WERI-Rb-1 (cell line): ENCODE results near the gene TEP1.

Experiments
- DNase-seq: peaks from one replicate; pipeline ENCODE4 v3.0.0-alpha.2; 2020
- H3K27ac ChIP-seq: fragments of 250-450 bp; sonication (Bioruptor Pico); 2 replicates; pipeline ENCODE4 v1.5.1; 2020; ENCODE audit warnings: mild to moderate bottlenecking, moderate library complexity
- H3K27me3 ChIP-seq: fragments of 250-450 bp; sonication (Bioruptor Pico); 2 replicates; pipeline ENCODE4 v1.5.1; 2021; ENCODE audit warnings: mild to moderate bottlenecking, low read depth, moderate library complexity; ENCODE audit not compliant: insufficient read depth, severe bottlenecking
- H3K36me3 ChIP-seq: fragments of 250-450 bp; sonication (Bioruptor Pico); 2 replicates; pipeline ENCODE4 v1.5.1; 2020; ENCODE audit warnings: mild to moderate bottlenecking, moderate library complexity
- H3K4me3 ChIP-seq: 2 replicates; pipeline ENCODE4 v1.5.1; 2011; ENCODE audit warnings: low read depth, mild to moderate bottlenecking, control low read depth, low read length
- H3K9me3 ChIP-seq: fragments of 250-450 bp; sonication (Bioruptor Pico); 2 replicates; pipeline ENCODE4 v1.5.1; 2021; ENCODE audit warnings: mild to moderate bottlenecking, moderate library complexity; ENCODE audit not compliant: severe bottlenecking
- TF ChIP-seq, protein P1 (sequence below): IDR thresholded peaks from 2 replicates; pipeline ENCODE4 v1.5.1; 2011; ENCODE audit warnings: low read depth, mild to moderate bottlenecking, control low read depth, inconsistent platforms, low read length

Gene TEP1

DNA sequence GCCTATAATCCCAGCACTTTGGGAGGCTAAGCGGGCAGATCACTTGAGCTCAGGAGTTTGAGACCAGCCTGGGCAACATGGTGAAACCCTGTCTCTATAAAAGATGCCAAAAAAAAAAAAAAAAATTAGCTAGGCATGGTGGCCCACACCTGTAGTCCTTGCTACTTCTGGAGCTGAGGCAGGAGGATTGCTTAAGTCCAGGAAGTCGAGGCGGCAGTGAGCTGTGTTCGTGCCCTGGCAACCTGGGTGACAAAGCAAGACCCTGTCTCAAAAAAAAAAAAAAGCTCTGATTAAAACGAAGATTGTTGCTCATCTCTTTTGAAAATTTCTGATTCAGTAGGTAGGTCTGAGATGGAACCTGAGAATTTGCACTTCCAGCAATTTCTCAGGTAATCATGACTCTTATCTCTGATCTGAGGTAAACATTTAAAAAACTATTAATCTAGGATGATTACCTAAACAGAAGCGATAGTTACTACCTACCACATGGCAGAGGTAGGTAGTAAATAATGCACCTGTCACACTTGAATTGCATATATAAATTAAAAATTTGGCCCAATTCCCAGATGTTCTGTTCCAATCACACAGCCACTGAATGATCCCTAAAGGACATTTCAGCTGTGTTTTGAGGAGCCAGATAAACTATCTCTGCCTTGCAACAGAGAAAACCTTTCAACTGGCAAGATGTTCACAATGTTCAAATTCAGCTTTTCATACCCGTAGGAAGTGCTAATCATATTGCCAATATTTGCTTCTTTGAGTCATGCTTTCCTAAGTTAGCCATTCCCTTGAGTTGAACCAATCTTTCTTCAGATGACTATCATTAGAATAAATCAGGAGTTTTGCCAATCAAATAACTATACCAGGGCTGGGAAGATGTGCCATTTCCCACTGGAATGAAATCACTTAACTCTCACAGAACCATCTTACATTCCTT, 4.2 kb upstream of the TEP1 start:
- Histone ChIP-seq H3K27me3 (no peaks in the 10 kb centered on the region), H3K4me3 (no peak overlapping the region), H3K9me3 (no peaks in the 10 kb centered on the region), H3K36me3 (no peaks in the 10 kb centered on the region), H3K27ac (no peak overlapping the region)
- TF ChIP-seq, protein P1, sequence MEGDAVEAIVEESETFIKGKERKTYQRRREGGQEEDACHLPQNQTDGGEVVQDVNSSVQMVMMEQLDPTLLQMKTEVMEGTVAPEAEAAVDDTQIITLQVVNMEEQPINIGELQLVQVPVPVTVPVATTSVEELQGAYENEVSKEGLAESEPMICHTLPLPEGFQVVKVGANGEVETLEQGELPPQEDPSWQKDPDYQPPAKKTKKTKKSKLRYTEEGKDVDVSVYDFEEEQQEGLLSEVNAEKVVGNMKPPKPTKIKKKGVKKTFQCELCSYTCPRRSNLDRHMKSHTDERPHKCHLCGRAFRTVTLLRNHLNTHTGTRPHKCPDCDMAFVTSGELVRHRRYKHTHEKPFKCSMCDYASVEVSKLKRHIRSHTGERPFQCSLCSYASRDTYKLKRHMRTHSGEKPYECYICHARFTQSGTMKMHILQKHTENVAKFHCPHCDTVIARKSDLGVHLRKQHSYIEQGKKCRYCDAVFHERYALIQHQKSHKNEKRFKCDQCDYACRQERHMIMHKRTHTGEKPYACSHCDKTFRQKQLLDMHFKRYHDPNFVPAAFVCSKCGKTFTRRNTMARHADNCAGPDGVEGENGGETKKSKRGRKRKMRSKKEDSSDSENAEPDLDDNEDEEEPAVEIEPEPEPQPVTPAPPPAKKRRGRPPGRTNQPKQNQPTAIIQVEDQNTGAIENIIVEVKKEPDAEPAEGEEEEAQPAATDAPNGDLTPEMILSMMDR: no peak
- DNase-seq: no peak

DNA sequence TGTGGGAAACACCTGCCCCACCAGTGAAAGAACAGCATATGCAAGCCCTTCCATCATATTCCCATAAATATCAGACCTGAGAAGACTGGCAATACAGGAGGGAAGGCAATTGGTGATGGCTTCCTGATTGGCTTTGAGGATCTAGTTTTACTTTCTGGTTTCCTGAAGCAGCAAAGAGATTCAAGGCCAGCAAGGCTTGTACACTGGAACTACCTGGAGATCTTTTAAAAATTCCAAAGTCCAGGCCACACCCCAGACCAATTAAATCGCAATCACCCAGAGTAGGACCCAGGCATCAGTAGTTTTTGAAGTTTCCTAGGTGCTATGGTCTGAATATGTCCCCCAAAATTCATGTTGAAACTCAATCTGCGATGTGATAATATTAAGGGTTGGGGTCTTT, 2.9 kb upstream of the TEP1 start:
- no peak overlapping the region for H3K27ac ChIP-seq
- no peak overlapping the region for H3K4me3 ChIP-seq
- H3K36me3 ChIP-seq: no peaks in the 10 kb centered on the region
- H3K9me3 ChIP-seq: no peaks in the 10 kb centered on the region
- no peak for DNase-seq
- TF ChIP-seq, protein P1: no peak
- no peaks in the 10 kb centered on the region for H3K27me3 ChIP-seq

DNA sequence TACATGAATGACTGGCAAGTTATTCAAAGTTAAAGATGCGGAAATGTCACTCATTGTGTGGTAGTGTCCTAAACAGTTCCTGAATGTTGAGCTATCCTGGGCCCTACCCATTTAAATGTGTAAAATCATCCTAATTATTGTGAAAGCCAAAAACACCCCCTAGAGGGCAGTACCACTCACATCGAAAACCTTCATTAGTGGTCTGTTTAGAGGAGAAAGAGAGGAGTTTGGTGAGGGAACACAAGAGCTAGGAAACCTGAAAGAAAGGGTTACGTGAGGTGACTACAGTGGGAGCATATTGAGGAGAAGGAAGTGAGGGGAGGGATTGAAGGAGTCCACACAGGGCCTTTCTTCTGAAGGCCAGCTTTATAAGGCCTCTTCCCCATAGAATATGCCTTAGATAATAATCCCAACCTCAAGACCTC, 2.5 kb upstream of the TEP1 start:
- Histone ChIP-seq H3K27me3 (no peaks in the 10 kb centered on the region), H3K27ac (no peak overlapping the region), H3K36me3 (no peaks in the 10 kb centered on the region), H3K4me3 (no peak overlapping the region), H3K9me3 (no peaks in the 10 kb centered on the region)
- peak; percentile 39 for DNase-seq
- TF ChIP-seq, protein P1: peak; percentile 45

DNA sequence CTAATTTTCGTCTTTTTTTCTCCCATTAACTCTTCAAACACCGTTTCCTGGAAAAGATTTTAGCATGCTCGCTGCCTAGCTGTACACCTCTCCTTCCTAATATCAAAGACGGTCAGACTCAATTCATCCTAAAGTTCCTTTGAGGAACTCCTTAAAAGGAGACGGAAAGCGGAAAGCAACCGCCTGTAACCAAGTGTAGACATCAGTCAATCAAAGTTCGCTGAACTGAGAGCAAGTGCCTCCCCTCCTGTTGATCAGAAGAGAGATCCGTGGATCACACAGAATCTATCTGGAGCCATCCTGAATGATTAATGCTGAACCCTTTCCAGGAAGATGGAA, 412 bp upstream of the TEP1 start:
- Histone ChIP-seq H3K4me3 (peak overlapping the region; percentile 87), H3K27me3 (no peaks in the 10 kb centered on the region), H3K27ac (peak overlapping the region; percentile 82), H3K9me3 (no peaks in the 10 kb centered on the region), H3K36me3 (no peaks in the 10 kb centered on the region; the same call in 1 of the 2 replicates)
- DNase-seq: no peak
- TF ChIP-seq, protein P1: no peak

DNA sequence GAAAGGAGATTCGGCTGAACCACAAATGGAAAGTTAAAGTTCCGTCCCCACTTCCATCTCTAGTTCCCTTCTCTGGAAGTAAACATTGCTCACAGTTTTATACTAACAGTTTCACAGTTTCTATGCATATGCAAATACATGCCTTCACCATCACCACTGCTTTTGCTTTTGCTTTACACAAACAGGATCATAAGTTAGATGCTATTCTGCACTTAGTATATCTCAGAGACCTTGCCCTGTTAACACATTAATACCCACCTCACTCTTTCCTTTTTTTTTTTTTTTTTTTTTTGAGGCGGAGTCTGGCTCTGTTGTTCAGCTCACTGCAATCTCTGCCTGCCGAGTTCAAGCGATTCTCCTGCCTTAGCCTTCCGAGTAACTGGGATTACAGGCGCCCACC, 890 bp downstream of the TEP1 start:
- H3K27ac ChIP-seq: no peak overlapping the region; the same call in 1 of the 2 replicates
- DNase-seq: no peak

More for the DNA sequence above, 890 bp downstream of the TEP1 start:
- TF ChIP-seq, protein P1: no peak
- Histone ChIP-seq H3K36me3 (peaks cover 9% of the 10 kb centered on the region), H3K9me3 (no peaks in the 10 kb centered on the region), H3K4me3 (peak overlapping the region; percentile 87), H3K27me3 (no peaks in the 10 kb centered on the region)
